ENCODE measurements around the gene PPARD. TPM values are rescaled to one million over a fixed set of nuclear protein-coding genes. Genes with fewer than 3 reads are reported as not detected.

PPARD gene
- total and polyA plus RNA-seq, 10 donors: 9.4 to 37.4 (median 30.2) TPM

- Histone ChIP-seq H3K9me3 (no peaks in the 10 kb centered on the region), H3K4me1 (peaks cover 17 to 63% (median 57%) of the 10 kb centered on the region in 6 donors), H3K36me3 (peaks cover 0 to 34% (median 14%) of the 10 kb centered on the region in 6 donors), H3K27me3 (replicated peaks in 1 of 7) (no peaks in the 10 kb centered on the region), H3K27ac (peak overlapping the region; percentile 53 to 95 (median 92)), H3K4me3 (peak overlapping the region; percentile 56 to 87 (median 80))
- WGBS, 5 donors: 14 to 19% (median 16%) methylated on average over 13 of the region's 13 CpGs
- peak; percentile 86 for DNase-seq
- intact Hi-C loops (cut with DNase I; ENCODE audit: low total_unique reads): loop anchor here (5.0 kb wide), 2 partner anchors 109 to 124 kb away; partner anchors contain the start of genes FANCE and RPL10A
- TF ChIP-seq POLR2AphosphoS5 (IDR thresholded peaks at IDR 0.05): peak in 1 of 3 donors; percentile 80
- no peak for TF ChIP-seq POLR2A (IDR thresholded peaks at IDR 0.05)
- no peak for TF ChIP-seq CTCF (IDR thresholded peaks at IDR 0.05 in 8 of 11, conservative IDR thresholded peaks at IDR 0.05 in 3 of 11)
These were observed 905 bp downstream of the PPARD start for GRCh38 chr6:35343092-35343834.

GRCh38 chr6:35343835-35344550 lies 1.6 kb downstream of the PPARD start:
- TF ChIP-seq CTCF (IDR thresholded peaks at IDR 0.05 in 8 of 11, conservative IDR thresholded peaks at IDR 0.05 in 3 of 11) (no peak), POLR2AphosphoS5 (IDR thresholded peaks at IDR 0.05) (no peak), POLR2A (IDR thresholded peaks at IDR 0.05) (no peak)
- peaks cover 0 to 41% (median 14%) of the 10 kb centered on the region in 6 donors for H3K36me3 ChIP-seq
- peak overlapping the region in 7 of 8 donors; percentile 34 to 95 (median 93) for H3K27ac ChIP-seq
- no peak for DNase-seq
- intact Hi-C loops (cut with DNase I; ENCODE audit: low total_unique reads): loop anchor here (5.0 kb wide), 2 partner anchors 108 to 123 kb away; partner anchors contain the start of genes FANCE and RPL10A
- peak overlapping the region; percentile 56 to 87 (median 80) for H3K4me3 ChIP-seq
- H3K4me1 ChIP-seq: peaks cover 17 to 70% (median 64%) of the 10 kb centered on the region in 6 donors
- H3K27me3 ChIP-seq (replicated peaks in 1 of 7): no peaks in the 10 kb centered on the region
- H3K9me3 ChIP-seq: no peaks in the 10 kb centered on the region
- 62 to 76% (median 69%) methylated on average over 6 of the region's 6 CpGs for WGBS, 5 donors

- Histone ChIP-seq H3K9me3 (no peaks in the 10 kb centered on the region), H3K4me1 (peaks cover 0 to 50% (median 26%) of the 10 kb centered on the region in 6 donors), H3K27ac (no peak overlapping the region), H3K36me3 (peaks cover 4 to 97% (median 46%) of the 10 kb centered on the region in 6 donors), H3K4me3 (no peak overlapping the region), H3K27me3 (replicated peaks in 1 of 7) (no peaks in the 10 kb centered on the region)
- intact Hi-C loops (cut with DNase I; ENCODE audit: low total_unique reads): no loop called here
- WGBS, 5 donors: 90 to 96% (median 92%) methylated on average over 4 of the region's 4 CpGs
- no peak for DNase-seq
- TF ChIP-seq POLR2A (IDR thresholded peaks at IDR 0.05) (no peak), POLR2AphosphoS5 (IDR thresholded peaks at IDR 0.05) (no peak), CTCF (IDR thresholded peaks at IDR 0.05 in 8 of 11, conservative IDR thresholded peaks at IDR 0.05 in 3 of 11) (no peak)
These were observed 9.1 kb downstream of the PPARD start for GRCh38 chr6:35351422-35351821.

- H3K27me3 ChIP-seq (replicated peaks in 1 of 7): no peaks in the 10 kb centered on the region
- TF ChIP-seq CTCF (IDR thresholded peaks at IDR 0.05 in 8 of 11, conservative IDR thresholded peaks at IDR 0.05 in 3 of 11) (no peak), POLR2AphosphoS5 (IDR thresholded peaks at IDR 0.05) (no peak), POLR2A (IDR thresholded peaks at IDR 0.05) (no peak)
- H3K27ac ChIP-seq: no peak overlapping the region
- no peak for DNase-seq
- intact Hi-C loops (cut with DNase I; ENCODE audit: low total_unique reads): no loop called here
- H3K4me1 ChIP-seq: peaks cover 0 to 50% (median 17%) of the 10 kb centered on the region in 6 donors
- H3K4me3 ChIP-seq: no peak overlapping the region
- peaks cover 4 to 97% (median 45%) of the 10 kb centered on the region in 6 donors for H3K36me3 ChIP-seq
- WGBS, 5 donors: 92 to 100% (median 100%) methylated on average over 2 of the region's 2 CpGs
- no peaks in the 10 kb centered on the region for H3K9me3 ChIP-seq
These were observed 10.4 kb downstream of the PPARD start for GRCh38 chr6:35352735-35353134.

Measured in spleen (tissue), 11 donors.